ENCODE measurements around the gene AGPAT1.
"Not testable (repeated sequence)": the region's sequence is repeated elsewhere in the genome, so short reads cannot be mapped to it uniquely, and the experiment has no call there.

AGPAT1 gene

GRCh38 chr6:32148289-32149091, 27.4 kb downstream of the AGPAT1 start:
- DNase-seq (ENCODE audit: low read depth): peak; percentile 52

GRCh38 chr6:32147401-32148132, 28.3 kb downstream of the AGPAT1 start:
- DNase-seq (ENCODE audit: low read depth): no peak

- DNase-seq (ENCODE audit: low read depth): no peak
Measured at GRCh38 chr6:32146687-32147086, 29.2 kb downstream of the AGPAT1 start.

- DNase-seq (ENCODE audit: low read depth): no peak
Measured at GRCh38 chr6:32146287-32146686, 29.6 kb downstream of the AGPAT1 start.

- DNase-seq (ENCODE audit: low read depth): not testable (repeated sequence)
Measured at GRCh38 chr6:32144238-32144637, 31.6 kb downstream of the AGPAT1 start.

- DNase-seq (ENCODE audit: low read depth): no peak
Measured at GRCh38 chr6:32140420-32141046, 35.4 kb downstream of the AGPAT1 start.

GRCh38 chr6:32139590-32139989, 36.3 kb downstream of the AGPAT1 start:
- no peak for DNase-seq (ENCODE audit: low read depth)

GRCh38 chr6:32137454-32137853, 38.4 kb downstream of the AGPAT1 start:
- DNase-seq (ENCODE audit: low read depth): no peak

GRCh38 chr6:32133786-32134185, 42.1 kb downstream of the AGPAT1 start:
- peak; percentile 55 for DNase-seq (ENCODE audit: low read depth)

- no peak for DNase-seq (ENCODE audit: low read depth)
Measured at GRCh38 chr6:32132110-32132509, 43.8 kb downstream of the AGPAT1 start.

- no peak for DNase-seq (ENCODE audit: low read depth)
Measured at GRCh38 chr6:32131439-32131948, 44.4 kb downstream of the AGPAT1 start.

GRCh38 chr6:32129297-32130088, 46.4 kb downstream of the AGPAT1 start:
- DNase-seq (ENCODE audit: low read depth): no peak

GRCh38 chr6:32128751-32129296, 47.1 kb downstream of the AGPAT1 start:
- no peak for DNase-seq (ENCODE audit: low read depth)

- peak; percentile 100 for DNase-seq (ENCODE audit: low read depth)
Measured at GRCh38 chr6:32127717-32128592, 47.9 kb downstream of the AGPAT1 start, which contains the start of gene ATF6B. Gene ATF6B (minus strand): TSS chr6:32128246. CDS start chr6:32128207, 39 bp downstream.

GRCh38 chr6:32127409-32127716, 48.5 kb downstream of the AGPAT1 start:
- DNase-seq (ENCODE audit: low read depth): no peak

GRCh38 chr6:32126880-32127279, 49.0 kb downstream of the AGPAT1 start:
- DNase-seq (ENCODE audit: low read depth): no peak

- DNase-seq (ENCODE audit: low read depth): no peak
Measured at GRCh38 chr6:32123681-32124080, 52.2 kb downstream of the AGPAT1 start.

- DNase-seq (ENCODE audit: low read depth): no peak
Measured at GRCh38 chr6:32120573-32121059, 55.3 kb downstream of the AGPAT1 start.

- peak; percentile 88 for DNase-seq (ENCODE audit: low read depth)
Measured at GRCh38 chr6:32118782-32119628, 56.9 kb downstream of the AGPAT1 start.

Measured in iris pigment epithelial cell (primary cell).